HG03565 (cell line): ENCODE measurements around the gene BRME1.

Source experiments
- ATAC-seq: cut with Tn5 transposase; IDR thresholded peaks from one replicate; pipeline ENCODE4 v1.9.1; 2021; ENCODE audit warnings: mild to moderate bottlenecking, moderate library complexity; ENCODE audit not compliant: unreplicated experiment

BRME1 gene

DNA sequence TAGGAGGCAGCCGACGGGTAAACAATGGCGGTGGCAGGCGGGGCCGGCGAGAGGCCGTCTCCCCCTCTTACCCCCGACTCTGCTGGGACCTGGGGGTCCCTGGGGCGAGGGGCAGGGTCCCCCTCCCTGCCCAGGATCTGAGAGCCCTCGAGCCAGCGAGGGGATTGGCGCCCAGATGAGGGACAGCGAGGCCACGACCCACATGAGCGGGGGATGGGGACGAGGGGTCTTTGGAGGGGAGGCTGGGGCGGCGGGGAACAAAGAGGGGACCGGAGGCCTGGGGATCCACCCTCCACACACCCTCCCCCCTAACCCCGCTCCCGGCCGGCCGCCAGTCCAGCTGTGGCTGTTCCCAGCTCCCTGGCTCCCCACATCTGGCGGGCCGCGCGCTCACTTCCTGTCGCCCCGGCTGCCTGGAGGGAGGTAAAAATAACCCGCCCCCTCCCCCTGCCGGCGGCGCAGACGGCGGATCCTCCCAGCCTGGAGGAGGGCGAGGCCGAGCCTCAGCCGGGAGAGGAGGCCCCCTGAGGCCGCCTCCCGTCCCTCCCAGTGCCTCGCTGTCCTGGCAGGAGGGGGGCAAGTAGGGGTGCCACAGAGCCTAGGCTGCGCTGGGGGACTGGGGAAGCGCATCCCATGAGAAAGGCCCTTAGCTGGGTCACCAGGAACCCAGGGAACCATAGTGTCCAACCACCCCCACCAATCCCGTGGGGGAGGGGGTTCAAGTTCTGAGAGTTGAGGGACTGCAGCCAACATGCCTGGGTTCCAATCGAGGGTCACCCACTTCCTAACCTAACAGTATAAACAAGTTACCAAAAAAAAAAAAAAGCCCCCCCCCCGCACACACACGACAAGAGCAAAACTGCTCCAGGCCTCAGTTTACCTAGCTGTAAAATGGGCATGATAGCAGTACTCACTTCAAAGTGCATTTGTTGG is 58.2 kb downstream of the BRME1 start:
- ATAC-seq: no peak

DNA sequence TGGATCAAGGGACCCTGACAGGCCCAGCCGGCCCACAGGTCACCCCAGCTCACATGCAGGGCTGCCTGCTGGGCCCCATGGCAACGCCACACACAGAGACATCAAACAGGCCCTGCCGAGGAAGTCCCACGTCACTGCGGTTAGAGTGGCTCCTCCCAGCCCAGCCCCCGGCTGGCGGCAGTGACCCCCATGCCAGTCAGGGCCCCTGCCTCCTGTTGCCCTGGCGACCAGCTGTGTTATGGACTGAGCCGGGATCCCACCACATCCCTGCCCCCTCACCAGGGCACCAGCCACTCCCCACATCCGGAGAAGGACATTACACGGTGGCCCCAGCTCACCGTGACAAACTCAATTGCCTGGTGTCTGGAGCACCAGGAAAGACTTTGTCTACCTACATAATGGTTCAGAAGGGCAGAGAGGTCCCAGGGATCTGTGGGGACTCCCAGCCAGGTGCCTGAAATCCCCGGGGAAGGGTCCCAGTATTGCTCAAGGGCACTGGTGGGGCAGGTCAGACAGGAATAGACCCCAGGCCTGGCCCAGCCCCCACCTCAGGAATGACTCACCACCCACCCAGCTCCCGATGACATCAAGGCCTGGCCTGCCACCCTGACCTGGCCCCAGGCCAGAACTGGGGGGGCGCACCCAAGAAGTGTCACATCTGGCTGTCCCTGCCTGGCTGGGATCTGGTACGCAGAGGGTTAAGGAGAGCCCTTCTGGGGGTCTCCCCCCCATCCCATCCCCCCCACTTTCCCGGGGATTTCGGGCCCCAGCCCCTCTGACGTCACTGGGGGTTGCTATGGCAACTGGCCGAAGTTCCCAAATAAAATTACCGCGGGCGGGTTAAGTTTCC is 59.1 kb downstream of the BRME1 start:
- ATAC-seq: no peak

DNA sequence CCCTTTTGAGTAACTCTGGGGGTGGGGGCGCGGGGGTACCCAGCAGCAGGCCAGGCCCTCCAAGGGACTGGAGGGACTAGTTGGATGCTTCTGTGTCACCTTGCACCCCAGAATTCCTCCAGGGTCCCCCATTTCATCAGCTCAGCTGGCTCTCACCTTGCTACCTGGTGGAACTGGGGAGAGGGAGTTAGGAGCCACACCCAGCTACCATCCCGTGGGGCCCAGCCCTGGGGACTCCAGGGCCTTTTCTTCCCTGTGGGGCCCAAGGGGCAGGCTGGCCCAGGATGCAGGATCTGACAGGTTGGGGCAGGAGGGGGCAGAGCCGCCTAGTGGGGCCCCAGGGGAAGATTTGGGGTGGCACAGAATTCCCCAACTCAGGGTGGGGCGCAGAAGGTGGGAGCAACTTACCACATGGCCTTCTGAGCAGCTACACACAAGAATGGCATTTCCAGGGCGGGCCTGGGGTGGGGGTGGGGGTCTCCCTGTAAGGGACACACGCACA is 61.7 kb downstream of the BRME1 start:
- no peak for ATAC-seq

DNA sequence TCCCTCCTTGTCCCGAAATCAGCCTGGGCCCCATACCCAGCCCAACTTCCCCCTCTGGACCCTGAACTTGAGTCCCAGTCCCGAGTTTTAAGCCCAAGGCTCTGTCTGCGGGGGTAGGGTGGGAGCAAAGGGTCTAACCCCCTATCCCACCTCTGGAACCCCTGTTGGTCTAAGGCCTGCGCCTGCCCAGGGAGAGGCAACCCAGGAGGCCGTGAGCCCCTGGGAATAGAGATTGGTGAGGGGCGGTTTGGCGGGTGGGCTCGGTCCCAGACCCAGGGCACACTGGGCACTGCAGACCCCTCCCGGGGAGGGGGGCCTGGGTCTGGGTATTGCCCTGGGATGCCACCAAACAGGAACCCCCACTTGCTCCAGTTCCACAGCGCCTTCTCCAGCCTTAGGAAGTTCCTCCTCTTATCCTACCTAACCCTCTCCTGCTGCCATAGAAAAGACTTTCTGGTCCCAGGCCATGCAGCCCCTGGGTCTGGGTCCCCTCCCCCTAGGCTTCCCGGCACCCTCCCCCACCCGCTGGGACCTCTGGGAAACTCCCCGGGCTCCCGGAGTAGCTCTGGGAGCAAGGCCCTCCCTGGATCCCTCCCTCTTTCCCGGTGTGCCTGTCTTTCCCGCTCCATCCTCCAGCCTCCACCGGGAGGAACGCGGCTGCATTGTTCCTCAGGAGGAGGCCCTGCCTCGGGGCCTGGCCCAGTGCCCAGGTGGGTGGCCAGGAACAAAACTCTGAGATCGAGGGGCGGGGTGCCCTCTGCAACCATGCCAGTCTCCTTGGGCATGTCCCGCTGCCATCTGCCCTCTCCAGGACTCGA is 62.6 kb downstream of the BRME1 start:
- no peak for ATAC-seq

DNA sequence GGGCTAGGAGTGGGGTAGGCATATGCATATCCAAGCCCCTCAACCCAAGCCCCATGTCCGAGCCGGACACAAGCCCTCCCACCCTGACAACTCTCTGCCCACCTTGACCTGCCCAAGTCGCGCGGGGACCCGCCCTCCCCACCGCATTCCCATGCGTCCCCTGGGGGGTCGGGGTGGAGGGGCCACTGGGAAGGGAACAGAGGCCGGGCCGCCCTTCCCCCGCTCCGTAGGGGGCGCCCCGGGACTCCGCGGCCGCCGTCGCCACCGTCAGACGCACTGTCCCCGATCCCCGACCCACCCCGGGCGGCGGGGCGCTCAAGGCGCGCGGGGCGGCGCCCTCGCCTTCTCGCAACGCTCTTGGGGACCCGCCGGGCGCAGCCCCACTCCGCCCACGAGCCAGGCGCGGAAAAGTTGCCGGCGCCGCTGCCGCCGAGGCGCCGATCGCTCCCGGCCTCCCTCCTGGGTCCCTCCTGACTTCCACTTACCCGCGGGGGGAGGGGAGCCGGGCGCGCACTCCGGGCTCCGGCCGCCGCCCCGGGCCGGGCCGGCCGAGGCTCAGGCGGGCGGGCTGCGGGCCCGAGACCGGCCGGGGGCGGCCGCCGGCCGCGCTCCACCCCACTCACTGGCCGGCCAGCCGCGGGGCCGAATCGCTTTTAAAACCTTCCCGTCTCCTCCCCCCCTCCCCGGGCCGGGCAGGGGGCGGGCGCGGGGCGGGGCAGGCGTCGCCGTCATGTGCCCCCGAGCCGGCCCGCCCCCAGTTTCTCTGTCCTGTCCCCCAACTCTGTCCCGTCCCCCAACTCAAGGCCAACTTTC is 63.4 kb downstream of the BRME1 start:
- no peak for ATAC-seq

DNA sequence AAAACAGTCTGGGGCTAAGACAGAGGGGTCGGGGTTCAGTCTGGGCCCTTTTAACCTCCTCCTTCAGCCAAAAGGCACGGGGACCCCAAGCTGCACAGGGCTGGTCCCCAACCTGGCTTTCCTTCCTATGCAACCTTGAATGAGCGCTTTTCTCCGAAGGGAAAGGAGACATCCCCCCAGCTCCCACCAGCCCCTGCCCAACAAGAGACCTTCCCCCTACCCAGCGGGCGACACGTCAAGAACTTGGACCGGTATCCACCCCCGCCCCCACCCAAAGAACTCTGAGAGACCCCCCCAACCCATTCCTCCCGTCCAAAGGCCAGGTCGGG is 64.0 kb downstream of the BRME1 start:
- no peak for ATAC-seq

DNA sequence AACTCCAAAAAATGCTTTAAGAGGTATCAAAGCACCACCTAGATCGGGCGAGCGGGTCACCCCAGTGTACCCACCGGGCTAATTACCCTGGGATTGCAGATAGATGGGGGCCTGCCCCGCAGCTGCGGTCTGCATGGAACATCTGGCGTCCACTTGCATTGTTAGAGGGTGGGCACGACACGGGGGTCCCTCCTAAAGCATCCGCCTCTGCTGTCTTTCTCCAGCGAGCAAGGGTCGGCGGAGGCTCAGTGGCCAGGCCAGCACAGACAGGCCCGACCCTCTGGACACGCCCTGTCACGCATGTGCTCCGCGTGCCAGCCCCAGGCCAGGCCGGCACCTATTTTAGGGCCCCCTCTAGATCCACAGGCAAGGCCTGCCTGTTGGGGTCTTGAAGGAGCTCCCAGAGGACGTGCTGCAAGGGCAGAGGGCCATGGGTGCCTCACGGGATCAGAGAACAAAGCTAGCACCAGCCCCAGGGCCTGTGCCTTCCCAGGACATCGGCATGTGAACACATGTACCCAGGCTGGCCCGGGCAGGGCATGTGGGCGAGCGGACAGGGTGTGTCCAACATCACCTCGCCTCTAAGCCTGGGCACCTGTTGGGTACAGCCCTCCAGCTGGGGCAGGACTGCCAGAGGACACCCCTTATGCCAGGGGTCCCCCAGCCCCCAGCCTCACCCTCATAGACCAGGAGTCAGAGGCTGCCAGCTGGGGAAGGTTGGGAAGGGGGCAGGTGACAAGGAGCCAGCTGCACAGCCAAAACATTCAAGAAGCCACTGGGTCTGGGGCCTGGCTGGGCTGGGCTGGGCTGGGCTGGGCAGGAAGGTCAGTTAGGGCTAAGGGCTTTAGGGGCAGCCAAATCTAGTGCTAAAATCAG is 64.6 kb downstream of the BRME1 start:
- ATAC-seq: no peak

DNA sequence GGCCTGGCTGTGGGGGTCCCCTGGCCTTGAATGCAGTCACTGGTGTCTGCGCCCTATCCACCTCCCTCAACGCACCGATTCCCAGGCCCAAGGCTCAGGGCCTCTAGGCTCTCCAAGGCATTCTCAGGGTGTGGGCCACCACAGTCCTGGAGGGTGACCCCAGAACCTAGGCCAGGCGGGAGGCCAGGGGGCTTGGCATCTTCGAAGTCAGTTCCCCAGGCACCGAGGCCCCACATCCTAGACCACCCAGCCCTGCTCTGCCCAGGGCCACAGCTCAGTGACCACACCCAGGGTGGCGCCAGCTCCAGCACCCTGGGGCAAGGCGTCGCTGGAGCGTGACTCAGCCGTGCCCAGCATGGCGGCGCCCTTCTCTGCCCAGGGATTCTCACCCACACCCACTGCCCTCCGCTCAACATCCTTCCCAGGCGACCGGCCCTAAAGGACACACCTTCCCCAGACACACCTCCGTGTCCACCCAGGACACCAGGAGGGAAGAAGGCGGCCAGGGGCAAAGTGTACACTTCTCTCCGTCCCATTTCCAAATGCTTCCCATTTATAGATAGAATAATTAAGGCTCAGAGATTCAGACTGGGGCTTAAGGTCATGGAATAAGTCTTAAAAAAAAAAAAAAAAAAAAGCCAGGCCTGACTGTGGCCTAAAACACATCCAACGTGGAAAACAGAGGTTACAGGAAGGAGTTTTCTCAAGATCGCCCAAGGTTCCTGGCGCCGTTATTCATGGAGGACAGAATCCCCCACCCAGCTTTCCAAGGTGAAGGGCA is 65.4 kb downstream of the BRME1 start:
- ATAC-seq: no peak

DNA sequence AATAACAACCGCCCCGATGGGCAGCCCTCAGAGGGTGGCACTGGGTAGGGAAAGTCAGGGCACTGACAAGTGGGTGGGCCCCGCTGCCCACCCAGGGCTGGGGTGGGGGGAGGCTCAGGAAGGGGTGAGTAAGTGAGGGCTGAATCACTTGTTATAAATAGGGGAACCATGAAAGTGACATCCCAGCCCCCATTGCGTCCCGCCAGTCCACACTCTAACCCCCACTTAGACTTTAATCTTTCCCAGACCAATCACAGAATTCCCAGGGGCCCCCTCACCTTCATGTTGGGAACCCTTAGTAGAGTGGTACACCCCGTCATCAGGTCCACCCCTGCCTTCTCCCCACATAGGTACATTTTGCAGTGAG is 66.0 kb downstream of the BRME1 start:
- ATAC-seq: no peak

DNA sequence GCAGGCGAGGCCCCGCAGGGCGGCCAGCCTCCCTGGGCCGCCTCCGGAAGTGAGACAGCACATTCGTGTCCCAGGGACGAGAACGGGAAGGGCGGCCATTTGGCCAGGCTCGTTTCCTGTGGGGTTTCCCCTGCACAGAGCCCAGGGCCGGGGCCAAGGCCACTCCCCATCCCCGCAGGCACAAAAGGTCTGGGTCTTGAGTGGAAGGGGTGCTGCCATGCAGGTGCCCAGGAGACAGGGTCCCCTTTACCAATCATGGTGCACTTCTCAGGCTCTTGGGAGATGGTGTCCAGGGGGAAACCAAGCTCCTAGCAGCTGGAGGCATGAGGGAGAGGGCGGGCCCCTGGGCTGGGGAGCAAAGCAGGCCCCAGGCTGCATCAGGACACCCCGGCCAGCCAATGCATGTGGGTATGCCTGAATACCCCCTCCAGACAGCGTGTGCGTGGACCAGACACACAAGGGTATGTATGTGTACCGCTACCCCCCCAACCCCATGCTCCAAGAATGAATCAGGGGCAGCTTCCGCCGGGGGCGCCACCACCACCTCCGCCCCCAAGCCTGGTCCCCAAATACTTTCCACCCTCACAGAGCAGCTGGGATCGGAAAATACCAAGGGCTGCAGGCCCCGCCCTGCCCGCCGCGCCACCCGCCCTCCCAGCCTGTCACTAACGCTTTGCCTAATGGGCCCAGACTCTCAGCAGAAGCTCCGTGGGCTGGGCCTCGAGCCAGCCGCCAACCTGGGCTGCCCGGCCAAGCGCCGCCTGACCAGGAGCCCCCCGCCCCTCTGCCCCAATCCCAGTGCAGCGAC is 66.6 kb downstream of the BRME1 start:
- no peak for ATAC-seq

DNA sequence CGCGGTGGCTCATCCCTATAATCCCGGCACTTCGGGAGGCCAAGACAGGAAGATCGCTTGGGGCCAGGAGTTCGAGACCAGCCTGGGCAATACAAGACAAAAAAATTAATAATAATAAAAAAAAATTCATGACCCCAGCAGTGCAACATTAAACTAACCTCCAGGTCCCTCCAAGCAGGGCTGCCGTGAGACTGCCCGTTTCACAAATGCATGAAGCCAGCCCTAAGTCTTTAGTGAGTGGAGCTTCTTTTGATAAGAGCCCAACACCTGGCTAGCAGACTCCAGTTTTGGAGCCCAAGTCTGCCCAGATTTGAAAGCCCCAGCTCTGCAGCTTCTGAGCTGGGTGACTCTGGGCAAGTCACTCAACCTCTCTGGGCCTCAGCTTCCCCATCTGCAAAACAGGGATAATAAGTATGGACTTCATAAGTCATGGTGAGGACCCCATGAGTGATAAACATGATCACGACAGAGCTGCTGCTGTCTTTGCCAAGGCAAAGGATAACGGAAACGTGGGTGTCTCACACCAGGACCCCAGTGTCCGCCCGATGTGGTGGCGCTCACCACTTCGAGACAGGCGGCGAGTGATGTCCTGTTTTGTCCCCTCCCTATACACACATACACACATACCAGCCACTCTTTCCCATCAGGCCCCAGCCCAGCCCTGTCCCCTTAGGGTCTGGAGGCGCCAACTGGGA is 67.3 kb downstream of the BRME1 start:
- ATAC-seq: no peak

DNA sequence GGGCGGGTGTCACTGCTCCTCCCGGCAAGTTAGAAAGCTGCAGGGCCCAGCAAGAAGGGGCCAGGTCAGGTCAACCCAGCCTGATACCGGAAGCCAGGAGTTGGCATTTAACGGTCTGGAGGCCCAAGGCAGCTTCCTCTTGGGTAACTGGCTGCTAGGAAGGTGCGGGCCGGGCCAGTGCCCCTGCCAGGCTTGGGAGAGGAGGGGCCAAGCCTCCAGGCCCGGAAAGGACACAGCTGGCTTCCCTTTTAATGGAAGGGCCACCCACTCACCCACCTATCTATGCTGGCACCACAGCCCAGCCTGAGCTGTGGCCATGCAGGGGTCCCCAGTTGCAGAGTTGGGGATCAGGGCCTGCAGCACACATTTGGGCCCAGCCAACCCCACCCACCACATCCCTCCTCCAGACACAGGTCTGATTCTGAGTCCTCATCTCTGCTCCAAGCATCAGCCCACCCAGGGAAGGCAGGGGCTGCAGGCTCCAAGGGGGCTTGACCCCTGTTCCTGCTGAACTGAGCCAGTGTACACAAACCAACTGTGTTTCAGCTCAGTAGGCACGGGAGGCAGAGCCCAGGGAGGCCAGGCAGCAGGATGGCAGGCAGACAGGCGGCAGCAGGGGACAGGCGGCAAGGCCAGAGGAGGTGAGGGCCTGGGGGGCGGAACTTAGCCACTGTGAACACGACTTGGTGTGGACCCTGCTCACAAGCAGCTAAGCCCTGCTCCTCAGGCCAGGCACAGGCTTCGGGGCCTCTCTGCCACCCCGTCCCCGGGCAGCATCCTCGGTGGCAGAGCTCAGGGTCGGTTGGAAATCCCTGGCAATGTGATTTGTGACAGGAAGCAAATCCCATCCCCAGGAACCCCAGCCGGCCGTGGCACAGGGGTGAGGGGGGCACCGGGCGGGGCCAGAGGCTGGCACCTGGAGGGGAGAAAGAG is 69.9 kb downstream of the BRME1 start:
- no peak for ATAC-seq

DNA sequence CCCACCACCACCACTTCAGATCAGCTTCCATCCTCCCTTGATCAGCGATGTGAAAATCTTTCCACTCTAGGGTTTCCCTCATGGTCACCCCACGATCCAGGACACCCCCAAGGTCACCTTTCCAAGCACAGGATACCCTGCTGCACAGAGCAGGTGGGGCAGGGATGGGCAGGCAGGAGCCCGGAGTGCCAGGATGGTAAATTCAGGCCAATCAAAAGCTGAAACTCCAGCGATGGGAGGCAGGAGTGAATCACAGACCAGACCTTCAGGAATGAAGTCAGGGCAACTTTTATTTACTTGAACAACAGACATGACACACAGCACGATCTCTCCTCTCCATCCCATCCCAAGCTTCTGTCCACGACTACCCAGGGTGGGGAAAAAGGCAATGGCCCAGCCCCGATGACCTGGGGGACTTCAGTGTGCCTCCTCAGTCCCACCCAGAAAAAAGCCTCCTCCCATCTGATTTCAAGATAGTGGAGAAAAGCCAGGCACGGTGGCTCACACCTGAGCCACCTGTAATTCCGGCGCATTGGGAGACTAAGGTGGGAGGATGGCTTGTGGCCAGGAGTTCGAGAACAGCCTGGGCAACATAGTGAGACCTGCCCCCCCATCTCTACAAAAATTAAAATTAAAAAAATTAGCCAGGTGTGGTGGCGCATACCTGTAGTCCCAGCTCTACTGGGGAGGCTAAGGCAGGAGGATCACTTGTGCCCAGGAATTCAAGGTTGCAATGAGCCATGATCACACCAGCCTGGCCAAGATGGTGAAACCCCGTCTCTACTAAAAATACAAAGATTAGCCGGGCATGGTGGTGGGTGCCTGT is 71.5 kb downstream of the BRME1 start:
- ATAC-seq: no peak

DNA sequence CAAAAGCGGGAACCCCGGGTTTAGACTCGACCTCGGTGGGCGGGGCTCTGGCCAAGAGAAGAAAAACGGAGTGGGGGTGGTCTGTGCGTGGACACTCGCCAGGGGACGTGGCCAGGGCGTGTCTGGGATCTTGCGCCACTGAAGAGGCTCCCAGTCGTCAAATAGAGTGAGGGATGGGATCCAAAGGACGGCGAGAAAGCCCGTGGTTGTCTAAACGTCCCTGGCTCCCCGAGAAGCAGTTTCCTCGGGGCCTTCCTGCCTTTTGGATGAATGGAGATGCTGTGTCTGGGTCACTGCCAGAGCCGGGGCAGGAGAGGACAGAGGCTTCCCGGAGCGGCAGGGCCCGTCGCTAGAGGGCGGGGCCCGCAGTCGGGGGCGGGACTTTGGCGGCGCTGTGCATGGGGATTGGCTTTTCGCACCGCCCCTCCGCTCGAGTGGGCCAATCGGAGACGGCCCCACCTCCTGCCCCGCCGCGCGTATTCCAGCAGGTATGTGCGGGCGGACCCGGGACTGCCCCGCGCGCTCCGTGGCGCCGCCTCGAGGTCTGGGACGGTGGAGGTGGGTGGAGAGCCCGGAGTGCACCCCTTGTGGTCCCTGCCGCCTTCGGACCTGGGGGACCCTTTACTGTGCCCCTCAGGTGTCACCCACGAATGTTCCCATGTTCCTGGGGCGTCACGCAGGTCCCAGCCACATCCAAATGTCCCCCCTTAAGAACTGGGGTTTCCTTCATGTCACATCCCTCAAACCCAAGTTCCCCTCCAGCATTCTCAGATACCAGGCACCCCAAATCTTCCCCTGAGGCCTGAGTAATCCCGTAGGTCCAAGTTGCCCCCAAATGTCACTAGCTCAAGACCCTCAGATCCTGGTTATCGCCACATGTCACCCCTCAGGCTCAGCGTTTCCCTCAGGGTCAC is 72.3 kb downstream of the BRME1 start:
- peak; percentile 60 for ATAC-seq
